WTC11 (cell line): ENCODE measurements around the gene PCDH9. TPM values are rescaled to one million over a fixed set of nuclear protein-coding genes. Genes with fewer than 3 reads are reported as not detected.

Experiments used
- ATAC-seq: fragments of 200-7000 bp; cut with Tn5 transposase; 2 replicates; pipeline ENCODE4 v1.10.0; 2021; ENCODE audit warnings: mild to moderate bottlenecking, moderate library complexity
- CTCF ChIA-PET: fragments of 300-600 bp; sonication (Branson Sonifier 250); formaldehyde crosslinking; loops from one replicate; lab custom pipeline; 2021; ENCODE audit warnings: antibody characterized with exemption; lab: Charles Lee
- POLR2A ChIA-PET: fragments of 350-600 bp; sonication (Branson Sonifier 250); formaldehyde crosslinking; loops from one replicate; lab custom pipeline; 2021; ENCODE audit warnings: antibody characterized with exemption; lab: Charles Lee
- DNase-seq: peaks from one replicate; pipeline ENCODE4 v3.0.0; 2021; ENCODE audit warnings: low spot score
- H3K27ac Mint-ChIP-seq: 2 replicates; pipeline ENCODE4 v1.8.0; 2021; ENCODE audit warnings: mixed read lengths
- H3K27me3 Mint-ChIP-seq: 2 replicates; pipeline ENCODE4 v1.8.0; 2021; ENCODE audit warnings: low read depth, mild to moderate bottlenecking, moderate library complexity, mixed read lengths
- H3K36me3 Mint-ChIP-seq: 2 replicates; pipeline ENCODE4 v1.8.0; 2021; ENCODE audit warnings: mixed read lengths
- H3K4me1 Mint-ChIP-seq: 2 replicates; pipeline ENCODE4 v1.8.0; 2022; ENCODE audit warnings: mixed read lengths
- H3K4me3 Mint-ChIP-seq: 2 replicates; pipeline ENCODE4 v1.8.0; 2021; ENCODE audit warnings: mild to moderate bottlenecking, moderate library complexity, mixed read lengths
- H3K9me3 Mint-ChIP-seq: 2 replicates; pipeline ENCODE4 v1.8.0; 2021; ENCODE audit warnings: mixed read lengths
- ARID4B ChIP-seq: sonication (generic); formaldehyde crosslinking; IDR thresholded peaks from 2 replicates; pipeline ENCODE4 v1.8.0; 2023; ENCODE audit warnings: missing genetic modification reagents, mild to moderate bottlenecking, borderline replicate concordance
- ATF2 ChIP-seq: sonication (generic); formaldehyde crosslinking; IDR thresholded peaks from 2 replicates; pipeline ENCODE4 v1.8.1; 2022; ENCODE audit warnings: low read depth, missing genetic modification reagents, borderline replicate concordance
- CBFB ChIP-seq: sonication (generic); formaldehyde crosslinking; IDR thresholded peaks from 2 replicates; pipeline ENCODE4 v1.8.1; 2022; ENCODE audit warnings: mild to moderate bottlenecking, low read depth, missing genetic modification reagents
- CDX4 ChIP-seq: fragments of 250-450 bp; sonication (Bioruptor Pico); IDR thresholded peaks from 2 replicates; pipeline ENCODE4 v1.9.0; 2021; ENCODE audit warnings: moderate library complexity, mild to moderate bottlenecking, inconsistent platforms, borderline replicate concordance
- CREM ChIP-seq: sonication (generic); formaldehyde crosslinking; IDR thresholded peaks from 2 replicates; pipeline ENCODE4 v1.8.1; 2022; ENCODE audit warnings: mild to moderate bottlenecking, missing genetic modification reagents, moderate library complexity
- E2F5 ChIP-seq: sonication (generic); formaldehyde crosslinking; IDR thresholded peaks from 2 replicates; pipeline ENCODE4 v1.8.1; 2022; ENCODE audit warnings: mild to moderate bottlenecking, moderate library complexity, missing genetic modification reagents
- ETV6 ChIP-seq: sonication (generic); formaldehyde crosslinking; IDR thresholded peaks from 2 replicates; pipeline ENCODE4 v1.8.1; 2022; ENCODE audit warnings: mild to moderate bottlenecking, missing genetic modification reagents
- FOXP1 ChIP-seq: sonication (generic); formaldehyde crosslinking; IDR thresholded peaks from 2 replicates; pipeline ENCODE4 v1.8.0; 2022; ENCODE audit warnings: missing genetic modification reagents, mild to moderate bottlenecking, moderate library complexity, borderline replicate concordance
- IRF1 ChIP-seq: sonication (generic); formaldehyde crosslinking; IDR thresholded peaks from 2 replicates; pipeline ENCODE4 v1.8.0; 2023; ENCODE audit warnings: missing genetic modification reagents
- KAT7 ChIP-seq: sonication (generic); formaldehyde crosslinking; IDR thresholded peaks from 2 replicates; pipeline ENCODE4 v1.8.1; 2023; ENCODE audit warnings: missing genetic modification reagents, mild to moderate bottlenecking, borderline replicate concordance
- MAX ChIP-seq: sonication (generic); formaldehyde crosslinking; IDR thresholded peaks from 2 replicates; pipeline ENCODE4 v1.8.0; 2022; ENCODE audit warnings: mild to moderate bottlenecking, missing genetic modification reagents
- MYBL2 ChIP-seq: sonication (generic); formaldehyde crosslinking; IDR thresholded peaks from 2 replicates; pipeline ENCODE4 v1.8.1; 2023; ENCODE audit warnings: mild to moderate bottlenecking, moderate library complexity, missing genetic modification reagents
- NR1H2 ChIP-seq: sonication (generic); formaldehyde crosslinking; IDR thresholded peaks from 2 replicates; pipeline ENCODE4 v1.9.0; 2021; ENCODE audit warnings: mild to moderate bottlenecking, moderate library complexity, missing genetic modification reagents
- NR2C2 ChIP-seq: sonication (generic); formaldehyde crosslinking; IDR thresholded peaks from 2 replicates; pipeline ENCODE4 v1.8.0; 2022; ENCODE audit warnings: mild to moderate bottlenecking, missing genetic modification reagents
- NR3C1 ChIP-seq: sonication (generic); formaldehyde crosslinking; conservative IDR thresholded peaks from 2 replicates; pipeline ENCODE4 v1.8.1; 2023; ENCODE audit warnings: low read depth, mild to moderate bottlenecking, missing genetic modification reagents
- TEAD1 ChIP-seq: sonication (generic); formaldehyde crosslinking; IDR thresholded peaks from 2 replicates; pipeline ENCODE4 v1.8.0; 2022; ENCODE audit warnings: mild to moderate bottlenecking, missing genetic modification reagents
- ZBTB43 ChIP-seq: sonication (generic); formaldehyde crosslinking; IDR thresholded peaks from 2 replicates; pipeline ENCODE4 v1.8.1; 2023; ENCODE audit warnings: mild to moderate bottlenecking, missing genetic modification reagents
- ZNF219 ChIP-seq: sonication (generic); formaldehyde crosslinking; IDR thresholded peaks from 2 replicates; pipeline ENCODE4 v1.8.0; 2023; ENCODE audit warnings: missing genetic modification reagents, mild to moderate bottlenecking, borderline replicate concordance
- ZNF263 ChIP-seq: sonication (generic); formaldehyde crosslinking; IDR thresholded peaks from 2 replicates; pipeline ENCODE4 v1.8.1; 2022; ENCODE audit warnings: low read depth, mild to moderate bottlenecking, moderate library complexity, missing genetic modification reagents
- ZNF423 ChIP-seq: fragments of 250-450 bp; sonication (Bioruptor Pico); IDR thresholded peaks from 2 replicates; pipeline ENCODE4 v2.1.2; 2022; ENCODE audit warnings: mild to moderate bottlenecking, moderate library complexity
- ZNF671 ChIP-seq: fragments of 250-450 bp; sonication (Bioruptor Pico); IDR thresholded peaks from 2 replicates; pipeline ENCODE4 v1.8.0; 2021; ENCODE audit warnings: mild to moderate bottlenecking
- total RNA-seq: library from RNA; stranded (reverse); gene quantifications from 3 replicates; pipeline ENCODE4 v1.2.3, GENCODE V29; 2021

The PCDH9 gene
- total RNA-seq, 1 experiment from 2014 or later, result 0.48 TPM

GRCh38 chr13:66576381-66576780, 653.8 kb downstream of the PCDH9 start:
- Mint-ChIP-seq H3K9me3 (peaks cover 4% of the 10 kb centered on the region), H3K4me3 (no peak overlapping the region), H3K4me1 (peaks cover 9% of the 10 kb centered on the region), H3K27me3 (no peaks in the 10 kb centered on the region), H3K36me3 (no peaks in the 10 kb centered on the region), H3K27ac (no peak overlapping the region)
- POLR2A ChIA-PET, result no interaction called here
- no peak for TF ChIP-seq FOXP1 (CRISPR knock-in tag)
- no peak for TF ChIP-seq ETV6 (CRISPR knock-in tag)
- no peak for ATAC-seq
- CTCF ChIA-PET, result no interaction called here
- DNase-seq, result no peak

GRCh38 chr13:66574606-66575005, 655.5 kb downstream of the PCDH9 start:
- peaks cover 4% of the 10 kb centered on the region for H3K9me3 Mint-ChIP-seq
- ChIA-PET POLR2A (no interaction called here), CTCF (no interaction called here)
- no peak overlapping the region for H3K4me3 Mint-ChIP-seq
- ATAC-seq (no peak), DNase-seq (no peak)
- TF ChIP-seq KAT7 (CRISPR knock-in tag), result no peak
- TF ChIP-seq NR1H2 (CRISPR knock-in tag), result no peak
- no peak for TF ChIP-seq NR3C1 (CRISPR knock-in tag)
- no peak for TF ChIP-seq NR2C2 (CRISPR knock-in tag)
- no peak for TF ChIP-seq E2F5 (CRISPR knock-in tag)
- no peak for TF ChIP-seq TEAD1
- no peaks in the 10 kb centered on the region for H3K36me3 Mint-ChIP-seq
- H3K27me3 Mint-ChIP-seq, result no peaks in the 10 kb centered on the region
- H3K4me1 Mint-ChIP-seq, result no peaks in the 10 kb centered on the region
- H3K27ac Mint-ChIP-seq, result no peak overlapping the region

- Mint-ChIP-seq H3K27me3 (no peaks in the 10 kb centered on the region), H3K27ac (no peak overlapping the region), H3K4me3 (no peak overlapping the region), H3K9me3 (peaks cover 6% of the 10 kb centered on the region), H3K36me3 (0 out of 2 replicates have a peak, but pooled peaks cover 5% of the 10 kb centered on the region), H3K4me1 (peaks cover 12% of the 10 kb centered on the region)
- ATAC-seq (no peak), DNase-seq (no peak)
- CTCF ChIA-PET, result no interaction called here
- POLR2A ChIA-PET, result interaction anchor here (0.8 kb wide), 1 partner anchor 583 kb away, joined by 9 read pairs; no protein-coding TSS in a partner anchor
- TF ChIP-seq CREM (CRISPR knock-in tag) (no peak), ZNF671 (no peak), CDX4 (CRISPR knock-in tag) (no peak), MYBL2 (CRISPR knock-in tag) (no peak), MAX (CRISPR knock-in tag) (no peak), IRF1 (no peak), ZNF219 (CRISPR knock-in tag) (no peak), ZNF263 (no peak), ZNF423 (no peak), CBFB (CRISPR knock-in tag) (no peak), ARID4B (CRISPR knock-in tag) (no peak), NR2C2 (CRISPR knock-in tag) (no peak), ATF2 (no peak), ZBTB43 (CRISPR knock-in tag) (no peak)
These were observed 662.1 kb downstream of the PCDH9 start for GRCh38 chr13:66567899-66568612.
